Neural cell (in vitro differentiated cells): ENCODE data around the gene CLUH. TPM values are rescaled to one million over a fixed set of nuclear protein-coding genes. Genes with fewer than 3 reads are reported as not detected.

Experiments
- H2AFZ ChIP-seq: fragments of 200-600, 300-800 bp; sonication (generic), shearing (Covaris generic); 2 replicates; pipeline ENCODE4 v1.6.0; 2014; ENCODE audit warnings: low read depth, mild to moderate bottlenecking, antibody characterized with exemption, low read length, moderate library complexity
- H3F3A ChIP-seq: fragments of 200-600 bp; shearing (Covaris generic); 2 replicates; pipeline ENCODE4 v1.6.1; 2016; ENCODE audit warnings: mild to moderate bottlenecking, moderate library complexity, mixed read lengths, antibody characterized with exemption, low read length; ENCODE audit not compliant: insufficient read depth, poor library complexity, severe bottlenecking
- H3K27ac ChIP-seq: fragments of 200-600, 300-800 bp; sonication (generic), shearing (Covaris generic); 2 replicates; pipeline ENCODE4 v1.5.1; 2014; ENCODE audit warnings: mild to moderate bottlenecking, low read length, moderate library complexity
- H3K27me3 ChIP-seq: fragments of 300-800, 200-600 bp; sonication (generic), shearing (Covaris generic); 2 replicates; pipeline ENCODE4 v1.6.0; 2014; ENCODE audit warnings: mild to moderate bottlenecking, low read depth, low read length, moderate library complexity; ENCODE audit not compliant: insufficient read depth
- H3K36me3 ChIP-seq: fragments of 300-800, 200-600 bp; sonication (generic), shearing (Covaris generic); 2 replicates; pipeline ENCODE4 v1.5.1; 2014; ENCODE audit warnings: mild to moderate bottlenecking, antibody characterized with exemption, low read length, moderate library complexity; ENCODE audit not compliant: insufficient read depth
- H3K4me2 ChIP-seq: fragments of 300-800, 200-600 bp; sonication (generic), shearing (Covaris generic); 2 replicates; pipeline ENCODE4 v1.6.0; 2014; ENCODE audit warnings: mild to moderate bottlenecking, low read length
- H3K4me3 ChIP-seq: fragments of 300-800, 200-600 bp; sonication (generic), shearing (Covaris generic); 2 replicates; pipeline ENCODE4 v1.5.1; 2014; ENCODE audit warnings: mild to moderate bottlenecking, low read length, moderate library complexity
- H3K79me2 ChIP-seq: fragments of 200-600 bp; shearing (Covaris generic); replicated peaks from 2 replicates; pipeline ENCODE4 v1.6.0; 2014; ENCODE audit warnings: mild to moderate bottlenecking, low read length, moderate library complexity; ENCODE audit not compliant: insufficient read depth
- H3K9ac ChIP-seq: fragments of 300-800, 200-600 bp; sonication (generic), shearing (Covaris generic); 2 replicates; pipeline ENCODE4 v1.6.1; 2016; ENCODE audit warnings: mild to moderate bottlenecking, low read length, mixed read lengths
- H3K9me2 ChIP-seq: fragments of 200-600 bp; shearing (Covaris generic); 2 replicates; pipeline ENCODE4 v1.6.1; 2016; ENCODE audit warnings: mild to moderate bottlenecking, low read length, mixed read lengths; ENCODE audit not compliant: insufficient read depth
- H3K9me3 ChIP-seq: fragments of 200-600, 300-800 bp; sonication (generic), shearing (Covaris generic); 2 replicates; pipeline ENCODE4 v1.6.1; 2016; ENCODE audit warnings: mild to moderate bottlenecking, mixed run types, low read length, moderate library complexity, mixed read lengths
- H4K20me1 ChIP-seq: fragments of 200-600 bp; shearing (Covaris generic); 2 replicates; pipeline ENCODE4 v1.6.1; 2016; ENCODE audit warnings: mild to moderate bottlenecking, mixed run types; ENCODE audit not compliant: insufficient read depth
- CTCF ChIP-seq: fragments of 450-650 bp; IDR thresholded peaks from 2 replicates; pipeline ENCODE4 v1.5.1; 2014; ENCODE audit warnings: antibody characterized with exemption, mild to moderate bottlenecking, moderate library complexity; ENCODE audit not compliant: poor library complexity, severe bottlenecking
- EP300 ChIP-seq: fragments of 450-650 bp; conservative IDR thresholded peaks from 2 replicates; pipeline ENCODE4 v1.6.1; 2014; ENCODE audit warnings: antibody characterized with exemption, mild to moderate bottlenecking, moderate library complexity; ENCODE audit not compliant: poor library complexity, severe bottlenecking
- EZH2 ChIP-seq: fragments of 200-600, 300-800 bp; shearing (Covaris generic), sonication (generic); IDR thresholded peaks from 2 replicates; pipeline ENCODE4 v1.6.1; 2014; ENCODE audit warnings: antibody characterized with exemption, low read length, borderline replicate concordance, mild to moderate bottlenecking; ENCODE audit not compliant: insufficient read depth, poor library complexity, severe bottlenecking
- MXI1 ChIP-seq: fragments of 450-650 bp; conservative IDR thresholded peaks from 2 replicates; pipeline ENCODE4 v1.6.1; 2014; ENCODE audit warnings: antibody characterized with exemption, mild to moderate bottlenecking; ENCODE audit not compliant: poor library complexity, severe bottlenecking
- POLR2AphosphoS5 ChIP-seq: IDR thresholded peaks from 2 replicates; pipeline ENCODE4 v1.6.1; 2012
- RAD21 ChIP-seq: fragments of 450-650 bp; conservative IDR thresholded peaks from 2 replicates; pipeline ENCODE4 v1.6.1; 2014; ENCODE audit warnings: antibody characterized with exemption, mild to moderate bottlenecking, moderate library complexity
- REST ChIP-seq: IDR thresholded peaks from 2 replicates; pipeline ENCODE4 v1.6.1; 2012; ENCODE audit warnings: borderline replicate concordance
- SMC3 ChIP-seq: fragments of 450-650 bp; conservative IDR thresholded peaks from 2 replicates; pipeline ENCODE4 v1.6.1; 2014; ENCODE audit warnings: antibody characterized with exemption, mild to moderate bottlenecking, moderate library complexity; ENCODE audit not compliant: poor library complexity
- TAF1 ChIP-seq: IDR thresholded peaks from 2 replicates; pipeline ENCODE4 v1.6.1; 2012; ENCODE audit warnings: low read depth
- polyA plus RNA-seq: library from polyadenylated mRNA; depleted of rRNA; stranded (reverse); fragments of >200 nt; gene quantifications from 2 replicates; pipeline ENCODE4 v1.2.3, GENCODE V29; 2014

Gene CLUH
- polyA plus RNA-seq, 1 donor from 2014 or later, result 18.6 TPM

- H2AFZ ChIP-seq, result no peak overlapping the region
- H3K27me3 ChIP-seq, result no peaks in the 10 kb centered on the region
- no peak overlapping the region for H3K9ac ChIP-seq
- no peaks in the 10 kb centered on the region for H3K9me2 ChIP-seq
- H3K4me2 ChIP-seq, result no peak overlapping the region
- no peaks in the 10 kb centered on the region for H4K20me1 ChIP-seq
- H3K36me3 ChIP-seq, result peaks cover 12% of the 10 kb centered on the region
- H3K79me2 ChIP-seq, result peaks cover 5% of the 10 kb centered on the region
- TF ChIP-seq EZH2 (no peak), CTCF (no peak), RAD21 (no peak), EP300 (no peak), SMC3 (no peak), MXI1 (no peak)
- no peak overlapping the region for H3K27ac ChIP-seq
- H3K4me3 ChIP-seq, result no peak overlapping the region
- no peaks in the 10 kb centered on the region for H3F3A ChIP-seq
- H3K9me3 ChIP-seq, result no peaks in the 10 kb centered on the region
Measured at GRCh38 chr17:2682176-2682938, 29.2 kb downstream of the CLUH start.

- H4K20me1 ChIP-seq, result no peaks in the 10 kb centered on the region
- no peak overlapping the region for H3K9ac ChIP-seq
- no peaks in the 10 kb centered on the region for H3K9me3 ChIP-seq
- H3K4me2 ChIP-seq, result no peak overlapping the region
- H3F3A ChIP-seq, result no peaks in the 10 kb centered on the region
- no peak overlapping the region for H3K27ac ChIP-seq
- TF ChIP-seq POLR2AphosphoS5 (no peak), MXI1 (no peak), RAD21 (no peak)
- H2AFZ ChIP-seq, result no peak overlapping the region
- peaks cover 5% of the 10 kb centered on the region for H3K79me2 ChIP-seq
- H3K9me2 ChIP-seq, result no peaks in the 10 kb centered on the region
- H3K27me3 ChIP-seq, result no peaks in the 10 kb centered on the region
- H3K4me3 ChIP-seq, result no peak overlapping the region
- H3K36me3 ChIP-seq, result peaks cover 12% of the 10 kb centered on the region
Measured at GRCh38 chr17:2681650-2682049, 29.9 kb downstream of the CLUH start.

- H4K20me1 ChIP-seq, result no peaks in the 10 kb centered on the region
Measured at GRCh38 chr17:2680961-2681360, 30.6 kb downstream of the CLUH start.

More at GRCh38 chr17:2680961-2681360, 30.6 kb downstream of the CLUH start:
- no peak overlapping the region for H3K27ac ChIP-seq
- no peaks in the 10 kb centered on the region for H3K9me2 ChIP-seq
- no peaks in the 10 kb centered on the region for H3F3A ChIP-seq
- no peak overlapping the region for H3K9ac ChIP-seq
- H2AFZ ChIP-seq, result no peak overlapping the region
- peaks cover 12% of the 10 kb centered on the region for H3K36me3 ChIP-seq
- H3K4me3 ChIP-seq, result no peak overlapping the region
- no peak for TF ChIP-seq MXI1
- TF ChIP-seq SMC3, result no peak
- TF ChIP-seq RAD21, result no peak
- no peak for TF ChIP-seq TAF1
- no peak for TF ChIP-seq EZH2
- no peak for TF ChIP-seq CTCF
- TF ChIP-seq REST, result no peak
- no peak for TF ChIP-seq POLR2AphosphoS5
- TF ChIP-seq EP300, result no peak
- H3K79me2 ChIP-seq, result peaks cover 5% of the 10 kb centered on the region
- no peak overlapping the region for H3K4me2 ChIP-seq
- no peaks in the 10 kb centered on the region for H3K27me3 ChIP-seq
- H3K9me3 ChIP-seq, result no peaks in the 10 kb centered on the region
